Brain microvascular endothelial cell (primary cell): ENCODE results near the gene OSBP2.

Experiments
- DNase-seq: peaks from one replicate; pipeline ENCODE4 v3.0.0-alpha.2; 2020
- H3K27ac ChIP-seq: fragments of 250-450 bp; sonication (Bioruptor Pico); 2 replicates; pipeline ENCODE4 v1.5.1; 2020; ENCODE audit warnings: mild to moderate bottlenecking, moderate library complexity
- H3K27me3 ChIP-seq: fragments of 250-450 bp; sonication (Bioruptor Pico); replicated peaks from 2 replicates; pipeline ENCODE4 v1.5.1; 2020; ENCODE audit warnings: mild to moderate bottlenecking
- H3K36me3 ChIP-seq: fragments of 250-450 bp; sonication (Bioruptor Pico); replicated peaks from 2 replicates; pipeline ENCODE4 v1.5.1; 2020; ENCODE audit warnings: mild to moderate bottlenecking
- H3K4me3 ChIP-seq: 2 replicates; pipeline ENCODE4 v1.5.1; 2011; ENCODE audit warnings: low read depth, mild to moderate bottlenecking, control low read depth, low read length, moderate library complexity
- CTCF ChIP-seq: IDR thresholded peaks from 2 replicates; pipeline ENCODE4 v1.5.1; 2011; ENCODE audit warnings: low read depth, mild to moderate bottlenecking, moderate library complexity, low read length, control low read depth, inconsistent platforms; ENCODE audit errors: missing control alignments
- in situ Hi-C: cut with HindIII; loops from 2 replicates; pipeline ENCODE4 v1.10.0; 2017; ENCODE audit warnings: low sequenced_read_pairs, low pct_ligation_motif_present

Gene OSBP2

GRCh38 chr22:30941363-30941740 lies 246.7 kb downstream of the OSBP2 start:
- no peak for DNase-seq
- Histone ChIP-seq H3K36me3 (peaks cover 90% of the 10 kb centered on the region), H3K27ac (no peak overlapping the region), H3K4me3 (no peak overlapping the region), H3K27me3 (no peaks in the 10 kb centered on the region)
- in situ Hi-C loops, result no loop called here
- TF ChIP-seq CTCF, result no peak

GRCh38 chr22:30943368-30943767 lies 248.7 kb downstream of the OSBP2 start:
- Histone ChIP-seq H3K27me3 (no peaks in the 10 kb centered on the region), H3K36me3 (peaks cover 88% of the 10 kb centered on the region), H3K4me3 (no peak overlapping the region), H3K27ac (no peak overlapping the region)
- DNase-seq, result no peak
- in situ Hi-C loops, result no loop called here
- TF ChIP-seq CTCF, result no peak

- no peak for TF ChIP-seq CTCF
- no peak overlapping the region for H3K27ac ChIP-seq
- H3K36me3 ChIP-seq, result peaks cover 88% of the 10 kb centered on the region
- no peaks in the 10 kb centered on the region for H3K27me3 ChIP-seq
- in situ Hi-C loops, result no loop called here
- no peak overlapping the region for H3K4me3 ChIP-seq
- no peak for DNase-seq
Measured at GRCh38 chr22:30944986-30945385, 250.3 kb downstream of the OSBP2 start.

GRCh38 chr22:30945653-30946052 lies 251.0 kb downstream of the OSBP2 start:
- in situ Hi-C loops, result no loop called here
- H3K27me3 ChIP-seq, result no peaks in the 10 kb centered on the region
- DNase-seq, result no peak
- H3K27ac ChIP-seq, result no peak overlapping the region
- no peak overlapping the region for H3K4me3 ChIP-seq
- H3K36me3 ChIP-seq, result peaks cover 85% of the 10 kb centered on the region
- TF ChIP-seq CTCF, result no peak

- H3K36me3 ChIP-seq, result peaks cover 78% of the 10 kb centered on the region
- H3K27ac ChIP-seq, result no peak overlapping the region
- no peaks in the 10 kb centered on the region for H3K27me3 ChIP-seq
- DNase-seq, result no peak
- in situ Hi-C loops, result no loop called here
- H3K4me3 ChIP-seq, result no peak overlapping the region
- TF ChIP-seq CTCF, result no peak
Measured at GRCh38 chr22:30946354-30946753, 251.7 kb downstream of the OSBP2 start.

- Histone ChIP-seq H3K27me3 (no peaks in the 10 kb centered on the region), H3K36me3 (peaks cover 73% of the 10 kb centered on the region), H3K27ac (no peak overlapping the region), H3K4me3 (no peak overlapping the region)
- in situ Hi-C loops, result no loop called here
- DNase-seq, result no peak
- no peak for TF ChIP-seq CTCF
Measured at GRCh38 chr22:30947173-30947815, 252.6 kb downstream of the OSBP2 start.
